Caco-2 (cell line): ENCODE data around the gene TMEM202. TPM values are rescaled to one million over a fixed set of nuclear protein-coding genes. Genes with fewer than 3 reads are reported as not detected.
"Not testable (repeated sequence)": the region's sequence is repeated elsewhere in the genome, so short reads cannot be mapped to it uniquely, and the experiment has no call there.

Source experiments
- BruUV-seq: library from RNA; stranded (reverse); fragments of 400-500 nt; replicated peaks from 2 replicates; lab custom pipeline; 2021; lab: Mats Ljungman, UMichigan
- CTCF ChIA-PET: fragments of 300-600 bp; sonication (Branson Sonifier 250); formaldehyde crosslinking; loops from one replicate; lab custom pipeline; 2022; ENCODE audit warnings: antibody characterized with exemption; lab: Charles Lee
- POLR2A ChIA-PET: fragments of 300-600 bp; sonication (Branson Sonifier 250); formaldehyde crosslinking; loops from one replicate; lab custom pipeline; 2022; ENCODE audit warnings: antibody characterized with exemption; lab: Charles Lee
- DNase-seq, 2 experiments: peaks; one replicate each; pipeline versions ENCODE4 v3.0.0 to v3.0.0-alpha.2; 2020 to 2022
- H3K27me3 ChIP-seq: replicated peaks from 2 replicates; pipeline ENCODE4 v1.6.0; 2011; ENCODE audit warnings: low read length; ENCODE audit not compliant: control insufficient read depth, insufficient read depth
- H3K36me3 ChIP-seq: 2 replicates; pipeline ENCODE4 v1.5.1; 2011; ENCODE audit warnings: low read length; ENCODE audit not compliant: control insufficient read depth, insufficient read depth
- H3K4me1 ChIP-seq: fragments of 250-450 bp; sonication (Bioruptor Pico); 2 replicates; pipeline ENCODE4 v1.5.1; 2020; ENCODE audit warnings: mild to moderate bottlenecking
- H3K4me3 ChIP-seq: 2 replicates; pipeline ENCODE4 v1.5.1; 2011; ENCODE audit warnings: low read depth, mild to moderate bottlenecking, control low read depth, low read length
- H3K9me3 ChIP-seq: fragments of 250-450 bp; sonication (Bioruptor Pico); 2 replicates; pipeline ENCODE4 v1.5.1; 2020; ENCODE audit warnings: mild to moderate bottlenecking, moderate library complexity
- H3K27ac Mint-ChIP-seq: one replicate; pipeline ENCODE4 v1.8.0; 2022; ENCODE audit warnings: mixed read lengths; ENCODE audit not compliant: unreplicated experiment
- H3K27me3 Mint-ChIP-seq: one replicate; pipeline ENCODE4 v1.8.0; 2022; ENCODE audit warnings: mixed read lengths; ENCODE audit not compliant: insufficient read depth, unreplicated experiment
- H3K36me3 Mint-ChIP-seq: one replicate; pipeline ENCODE4 v1.8.0; 2022; ENCODE audit warnings: mild to moderate bottlenecking, mixed read lengths; ENCODE audit not compliant: insufficient read depth, unreplicated experiment
- H3K4me1 Mint-ChIP-seq: one replicate; pipeline ENCODE4 v1.8.0; 2022; ENCODE audit warnings: low read depth, mixed read lengths; ENCODE audit not compliant: unreplicated experiment
- H3K4me3 Mint-ChIP-seq: one replicate; pipeline ENCODE4 v1.8.0; 2022; ENCODE audit warnings: mild to moderate bottlenecking, moderate library complexity, mixed read lengths; ENCODE audit not compliant: unreplicated experiment
- H3K9me3 Mint-ChIP-seq: one replicate; pipeline ENCODE4 v1.8.0; 2022; ENCODE audit warnings: mixed read lengths; ENCODE audit not compliant: unreplicated experiment
- intact Hi-C: fragments of 100-400 bp; cut with micrococcal nuclease; formaldehyde crosslinking; loops from one replicate; pipeline ENCODE4 v1.10.0; 2022; ENCODE audit not compliant: unreplicated experiment
- total RNA-seq: library from RNA; stranded (reverse); gene quantifications from 2 replicates; pipeline ENCODE4 v1.2.3, GENCODE V29; 2022
- TF ChIP-seq, protein P1 (sequence below), 2 experiments: fragments of 200-600 bp in 1 of 2; IDR thresholded peaks; 1 replicate in 1 of 2; 2 replicates in 1 of 2; pipeline versions ENCODE4 v1.5.1 to v1.8.0; 2011 to 2022; ENCODE audit warnings: antibody characterized with exemption in 1 of 2, control low read depth in 1 of 2, inconsistent platforms in 1 of 2, low read depth in 1 of 2, low read length in 1 of 2, mild to moderate bottlenecking in 1 of 2, moderate library complexity in 1 of 2; ENCODE audit not compliant: insufficient read depth in 1 of 2, severe bottlenecking in 1 of 2, unreplicated experiment in 1 of 2

TMEM202 gene
- total RNA-seq, 1 experiment from 2014 or later, result not detected

DNA sequence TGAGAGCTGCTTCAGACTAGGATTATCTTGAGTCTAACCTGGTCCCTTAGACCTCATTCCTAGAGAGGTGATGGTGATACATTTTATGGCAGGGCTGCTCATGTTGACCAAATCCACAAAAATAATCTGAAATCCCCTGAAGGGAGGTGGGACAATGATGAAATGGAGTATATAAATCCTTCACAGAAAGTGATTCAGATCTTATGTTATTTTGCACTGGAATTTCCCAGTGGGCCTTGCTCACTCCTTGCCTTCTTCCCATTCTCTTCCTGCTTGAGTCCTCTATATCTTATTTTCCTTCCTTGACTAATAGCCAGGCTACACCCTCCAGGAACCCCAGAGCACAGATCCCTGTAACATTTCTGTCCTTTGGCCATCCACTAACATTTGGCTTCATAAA lies 10.4 kb upstream of the TMEM202 start:
- Mint-ChIP-seq H3K27ac (no peak overlapping the region), H3K4me1 (no peaks in the 10 kb centered on the region), H3K27me3 (peaks cover 24% of the 10 kb centered on the region), H3K9me3 (no peaks in the 10 kb centered on the region), H3K4me3 (no peak overlapping the region), H3K36me3 (no peaks in the 10 kb centered on the region)
- intact Hi-C loops, result no loop called here
- no TSS peak for BruUV-seq
- Histone ChIP-seq H3K27me3 (no peaks in the 10 kb centered on the region), H3K36me3 (no peaks in the 10 kb centered on the region), H3K9me3 (no peaks in the 10 kb centered on the region), H3K4me1 (no peaks in the 10 kb centered on the region), H3K4me3 (no peak overlapping the region)
- TF ChIP-seq, protein P1, sequence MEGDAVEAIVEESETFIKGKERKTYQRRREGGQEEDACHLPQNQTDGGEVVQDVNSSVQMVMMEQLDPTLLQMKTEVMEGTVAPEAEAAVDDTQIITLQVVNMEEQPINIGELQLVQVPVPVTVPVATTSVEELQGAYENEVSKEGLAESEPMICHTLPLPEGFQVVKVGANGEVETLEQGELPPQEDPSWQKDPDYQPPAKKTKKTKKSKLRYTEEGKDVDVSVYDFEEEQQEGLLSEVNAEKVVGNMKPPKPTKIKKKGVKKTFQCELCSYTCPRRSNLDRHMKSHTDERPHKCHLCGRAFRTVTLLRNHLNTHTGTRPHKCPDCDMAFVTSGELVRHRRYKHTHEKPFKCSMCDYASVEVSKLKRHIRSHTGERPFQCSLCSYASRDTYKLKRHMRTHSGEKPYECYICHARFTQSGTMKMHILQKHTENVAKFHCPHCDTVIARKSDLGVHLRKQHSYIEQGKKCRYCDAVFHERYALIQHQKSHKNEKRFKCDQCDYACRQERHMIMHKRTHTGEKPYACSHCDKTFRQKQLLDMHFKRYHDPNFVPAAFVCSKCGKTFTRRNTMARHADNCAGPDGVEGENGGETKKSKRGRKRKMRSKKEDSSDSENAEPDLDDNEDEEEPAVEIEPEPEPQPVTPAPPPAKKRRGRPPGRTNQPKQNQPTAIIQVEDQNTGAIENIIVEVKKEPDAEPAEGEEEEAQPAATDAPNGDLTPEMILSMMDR (IDR thresholded peaks at IDR 0.05; ENCODE audit: insufficient read depth in 1 of 2, low read depth in 1 of 2, low read length in 1 of 2, severe bottlenecking in 1 of 2, unreplicated experiment in 1 of 2), result no peak
- ChIA-PET POLR2A (no interaction called here), CTCF (no interaction called here)
- DNase-seq, result no peak

- no peak for DNase-seq
- POLR2A ChIA-PET, result no interaction called here
- CTCF ChIA-PET, result no interaction called here
- Mint-ChIP-seq H3K4me3 (no peak overlapping the region), H3K4me1 (no peaks in the 10 kb centered on the region), H3K27ac (no peak overlapping the region), H3K9me3 (no peaks in the 10 kb centered on the region), H3K36me3 (no peaks in the 10 kb centered on the region), H3K27me3 (peaks cover 15% of the 10 kb centered on the region)
- no peaks in the 10 kb centered on the region for H3K27me3 ChIP-seq
- intact Hi-C loops, result no loop called here
- H3K4me1 ChIP-seq, result no peaks in the 10 kb centered on the region
- H3K36me3 ChIP-seq, result no peaks in the 10 kb centered on the region
- H3K4me3 ChIP-seq, result no peak overlapping the region
- no peaks in the 10 kb centered on the region for H3K9me3 ChIP-seq
- no TSS peak for BruUV-seq
- TF ChIP-seq, protein P1 (IDR thresholded peaks at IDR 0.05; ENCODE audit: insufficient read depth in 1 of 2, low read depth in 1 of 2, low read length in 1 of 2, severe bottlenecking in 1 of 2, unreplicated experiment in 1 of 2), result no peak
Measured at GRCh38 chr15:72389231-72389630, 8.9 kb upstream of the TMEM202 start.

DNA sequence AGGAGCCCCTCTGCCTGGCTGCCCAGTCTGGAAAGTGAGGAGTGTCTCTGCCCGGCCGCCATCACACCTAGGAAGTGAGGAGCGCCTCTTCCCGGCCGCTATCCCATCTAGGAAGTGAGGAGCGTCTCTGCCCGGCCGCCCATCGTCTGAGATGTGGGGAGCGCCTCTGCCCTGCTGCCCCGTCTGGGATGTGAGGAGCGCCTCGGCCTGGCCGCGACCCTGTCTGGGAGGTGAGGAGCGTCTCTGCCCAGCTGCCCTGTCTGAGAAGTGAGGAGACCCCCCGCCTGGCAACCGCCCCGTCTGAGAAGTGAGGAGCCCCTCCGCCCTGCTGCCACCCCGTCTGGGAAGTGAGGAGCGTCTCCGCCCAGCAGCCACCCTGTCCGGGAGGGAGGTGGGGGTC lies 1.8 kb upstream of the TMEM202 start:
- H3K36me3 ChIP-seq, H3K4me1 Mint-ChIP-seq, H3K4me1 ChIP-seq, DNase-seq, H3K27ac Mint-ChIP-seq, H3K4me3 Mint-ChIP-seq, H3K4me3 ChIP-seq, H3K9me3 Mint-ChIP-seq, H3K36me3 Mint-ChIP-seq, H3K9me3 ChIP-seq, BruUV-seq, H3K27me3 ChIP-seq, intact Hi-C loops, H3K27me3 Mint-ChIP-seq, CTCF ChIA-PET, POLR2A ChIA-PET: not testable (repeated sequence)

GRCh38 chr15:72398648-72399047 lies 543 bp downstream of the TMEM202 start:
- Histone ChIP-seq H3K4me3 (no peak overlapping the region), H3K4me1 (no peaks in the 10 kb centered on the region), H3K27me3 (no peaks in the 10 kb centered on the region), H3K9me3 (no peaks in the 10 kb centered on the region), H3K36me3 (no peaks in the 10 kb centered on the region)
- H3K27ac Mint-ChIP-seq, result no peak overlapping the region
- TF ChIP-seq, protein P1 (IDR thresholded peaks at IDR 0.05; ENCODE audit: insufficient read depth in 1 of 2, low read depth in 1 of 2, low read length in 1 of 2, severe bottlenecking in 1 of 2, unreplicated experiment in 1 of 2), result no peak
- intact Hi-C loops, result no loop called here
- no peaks in the 10 kb centered on the region for H3K9me3 Mint-ChIP-seq
- no peaks in the 10 kb centered on the region for H3K36me3 Mint-ChIP-seq
- no peaks in the 10 kb centered on the region for H3K27me3 Mint-ChIP-seq
- no peak for DNase-seq
- ChIA-PET CTCF (no interaction called here), POLR2A (no interaction called here)
- no peak overlapping the region for H3K4me3 Mint-ChIP-seq
- no TSS peak for BruUV-seq
- H3K4me1 Mint-ChIP-seq, result no peaks in the 10 kb centered on the region
